ENCODE results near the gene EEPD1.

DNA sequence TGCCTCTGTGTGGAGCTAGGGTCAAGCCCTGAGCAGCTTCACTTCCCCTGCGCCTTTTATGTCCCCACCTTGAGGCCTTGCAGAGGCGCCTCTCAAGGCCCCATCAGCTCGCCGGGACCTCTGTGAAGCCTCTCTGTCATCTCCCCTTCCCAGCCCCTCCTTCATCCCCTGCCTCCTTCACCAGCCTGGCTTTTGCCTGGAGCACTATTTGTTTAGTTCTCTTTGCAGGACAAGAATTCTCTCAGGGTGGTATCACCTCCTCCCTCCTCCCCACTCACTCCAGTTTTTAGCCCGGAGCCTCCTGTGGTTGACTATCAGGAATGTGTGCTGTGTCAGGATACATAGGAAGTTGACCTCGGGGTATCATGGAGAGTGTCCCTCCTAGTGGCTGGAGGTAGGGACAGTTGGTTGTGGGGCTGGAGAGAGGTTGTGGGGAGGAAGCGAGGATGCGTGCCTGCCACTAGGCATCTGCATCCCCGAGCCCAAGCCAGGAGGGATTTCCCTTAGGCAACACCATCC lies 146.8 kb downstream of the EEPD1 start:
- TF ChIP-seq, protein P1, sequence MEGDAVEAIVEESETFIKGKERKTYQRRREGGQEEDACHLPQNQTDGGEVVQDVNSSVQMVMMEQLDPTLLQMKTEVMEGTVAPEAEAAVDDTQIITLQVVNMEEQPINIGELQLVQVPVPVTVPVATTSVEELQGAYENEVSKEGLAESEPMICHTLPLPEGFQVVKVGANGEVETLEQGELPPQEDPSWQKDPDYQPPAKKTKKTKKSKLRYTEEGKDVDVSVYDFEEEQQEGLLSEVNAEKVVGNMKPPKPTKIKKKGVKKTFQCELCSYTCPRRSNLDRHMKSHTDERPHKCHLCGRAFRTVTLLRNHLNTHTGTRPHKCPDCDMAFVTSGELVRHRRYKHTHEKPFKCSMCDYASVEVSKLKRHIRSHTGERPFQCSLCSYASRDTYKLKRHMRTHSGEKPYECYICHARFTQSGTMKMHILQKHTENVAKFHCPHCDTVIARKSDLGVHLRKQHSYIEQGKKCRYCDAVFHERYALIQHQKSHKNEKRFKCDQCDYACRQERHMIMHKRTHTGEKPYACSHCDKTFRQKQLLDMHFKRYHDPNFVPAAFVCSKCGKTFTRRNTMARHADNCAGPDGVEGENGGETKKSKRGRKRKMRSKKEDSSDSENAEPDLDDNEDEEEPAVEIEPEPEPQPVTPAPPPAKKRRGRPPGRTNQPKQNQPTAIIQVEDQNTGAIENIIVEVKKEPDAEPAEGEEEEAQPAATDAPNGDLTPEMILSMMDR (IDR thresholded peaks at IDR 0.05), result no peak
- no peak for TF ChIP-seq POLR2A (IDR thresholded peaks at IDR 0.05)
